ENCODE data around the gene USP25. TPM values are rescaled to one million over a fixed set of nuclear protein-coding genes. Genes with fewer than 3 reads are reported as not detected.

The USP25 gene
- total and polyA plus RNA-seq, 2 experiments from 2014 or later, result 11.8 to 49.2 TPM

- no peak for TF ChIP-seq ZNF114 (CRISPR knock-in tag; IDR thresholded peaks at IDR 0.05)
- TF ChIP-seq NANOG (IDR thresholded peaks at IDR 0.05; ENCODE audit: borderline replicate concordance), result no peak
- no peak for TF ChIP-seq JUNB (IDR thresholded peaks at IDR 0.05; ENCODE audit: unreplicated experiment)
- TF ChIP-seq, protein P1, sequence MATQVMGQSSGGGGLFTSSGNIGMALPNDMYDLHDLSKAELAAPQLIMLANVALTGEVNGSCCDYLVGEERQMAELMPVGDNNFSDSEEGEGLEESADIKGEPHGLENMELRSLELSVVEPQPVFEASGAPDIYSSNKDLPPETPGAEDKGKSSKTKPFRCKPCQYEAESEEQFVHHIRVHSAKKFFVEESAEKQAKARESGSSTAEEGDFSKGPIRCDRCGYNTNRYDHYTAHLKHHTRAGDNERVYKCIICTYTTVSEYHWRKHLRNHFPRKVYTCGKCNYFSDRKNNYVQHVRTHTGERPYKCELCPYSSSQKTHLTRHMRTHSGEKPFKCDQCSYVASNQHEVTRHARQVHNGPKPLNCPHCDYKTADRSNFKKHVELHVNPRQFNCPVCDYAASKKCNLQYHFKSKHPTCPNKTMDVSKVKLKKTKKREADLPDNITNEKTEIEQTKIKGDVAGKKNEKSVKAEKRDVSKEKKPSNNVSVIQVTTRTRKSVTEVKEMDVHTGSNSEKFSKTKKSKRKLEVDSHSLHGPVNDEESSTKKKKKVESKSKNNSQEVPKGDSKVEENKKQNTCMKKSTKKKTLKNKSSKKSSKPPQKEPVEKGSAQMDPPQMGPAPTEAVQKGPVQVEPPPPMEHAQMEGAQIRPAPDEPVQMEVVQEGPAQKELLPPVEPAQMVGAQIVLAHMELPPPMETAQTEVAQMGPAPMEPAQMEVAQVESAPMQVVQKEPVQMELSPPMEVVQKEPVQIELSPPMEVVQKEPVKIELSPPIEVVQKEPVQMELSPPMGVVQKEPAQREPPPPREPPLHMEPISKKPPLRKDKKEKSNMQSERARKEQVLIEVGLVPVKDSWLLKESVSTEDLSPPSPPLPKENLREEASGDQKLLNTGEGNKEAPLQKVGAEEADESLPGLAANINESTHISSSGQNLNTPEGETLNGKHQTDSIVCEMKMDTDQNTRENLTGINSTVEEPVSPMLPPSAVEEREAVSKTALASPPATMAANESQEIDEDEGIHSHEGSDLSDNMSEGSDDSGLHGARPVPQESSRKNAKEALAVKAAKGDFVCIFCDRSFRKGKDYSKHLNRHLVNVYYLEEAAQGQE (IDR thresholded peaks at IDR 0.05; ENCODE audit: unreplicated experiment), result no peak
- TF ChIP-seq ZNF331 (CRISPR knock-in tag; IDR thresholded peaks at IDR 0.05; ENCODE audit: low read depth), result no peak
- TF ChIP-seq POLR2AphosphoS5 (IDR thresholded peaks at IDR 0.05; ENCODE audit: low read depth), result no peak
- no peak for TF ChIP-seq EZH2 (IDR thresholded peaks at IDR 0.05; ENCODE audit: low read depth, unreplicated experiment)
- TF ChIP-seq ETS1 (IDR thresholded peaks at IDR 0.05), result no peak
- no peak for TF ChIP-seq EZH2phosphoT487 (IDR thresholded peaks at IDR 0.05; ENCODE audit: unreplicated experiment)
- no peak for TF ChIP-seq CREB1 (CRISPR knock-in tag; IDR thresholded peaks at IDR 0.05; ENCODE audit: low read depth)
- TF ChIP-seq, protein P2, sequence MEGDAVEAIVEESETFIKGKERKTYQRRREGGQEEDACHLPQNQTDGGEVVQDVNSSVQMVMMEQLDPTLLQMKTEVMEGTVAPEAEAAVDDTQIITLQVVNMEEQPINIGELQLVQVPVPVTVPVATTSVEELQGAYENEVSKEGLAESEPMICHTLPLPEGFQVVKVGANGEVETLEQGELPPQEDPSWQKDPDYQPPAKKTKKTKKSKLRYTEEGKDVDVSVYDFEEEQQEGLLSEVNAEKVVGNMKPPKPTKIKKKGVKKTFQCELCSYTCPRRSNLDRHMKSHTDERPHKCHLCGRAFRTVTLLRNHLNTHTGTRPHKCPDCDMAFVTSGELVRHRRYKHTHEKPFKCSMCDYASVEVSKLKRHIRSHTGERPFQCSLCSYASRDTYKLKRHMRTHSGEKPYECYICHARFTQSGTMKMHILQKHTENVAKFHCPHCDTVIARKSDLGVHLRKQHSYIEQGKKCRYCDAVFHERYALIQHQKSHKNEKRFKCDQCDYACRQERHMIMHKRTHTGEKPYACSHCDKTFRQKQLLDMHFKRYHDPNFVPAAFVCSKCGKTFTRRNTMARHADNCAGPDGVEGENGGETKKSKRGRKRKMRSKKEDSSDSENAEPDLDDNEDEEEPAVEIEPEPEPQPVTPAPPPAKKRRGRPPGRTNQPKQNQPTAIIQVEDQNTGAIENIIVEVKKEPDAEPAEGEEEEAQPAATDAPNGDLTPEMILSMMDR (conservative IDR thresholded peaks at IDR 0.05; ENCODE audit: low read depth in 2 of 2), result no peak
- TF ChIP-seq, protein P3, sequence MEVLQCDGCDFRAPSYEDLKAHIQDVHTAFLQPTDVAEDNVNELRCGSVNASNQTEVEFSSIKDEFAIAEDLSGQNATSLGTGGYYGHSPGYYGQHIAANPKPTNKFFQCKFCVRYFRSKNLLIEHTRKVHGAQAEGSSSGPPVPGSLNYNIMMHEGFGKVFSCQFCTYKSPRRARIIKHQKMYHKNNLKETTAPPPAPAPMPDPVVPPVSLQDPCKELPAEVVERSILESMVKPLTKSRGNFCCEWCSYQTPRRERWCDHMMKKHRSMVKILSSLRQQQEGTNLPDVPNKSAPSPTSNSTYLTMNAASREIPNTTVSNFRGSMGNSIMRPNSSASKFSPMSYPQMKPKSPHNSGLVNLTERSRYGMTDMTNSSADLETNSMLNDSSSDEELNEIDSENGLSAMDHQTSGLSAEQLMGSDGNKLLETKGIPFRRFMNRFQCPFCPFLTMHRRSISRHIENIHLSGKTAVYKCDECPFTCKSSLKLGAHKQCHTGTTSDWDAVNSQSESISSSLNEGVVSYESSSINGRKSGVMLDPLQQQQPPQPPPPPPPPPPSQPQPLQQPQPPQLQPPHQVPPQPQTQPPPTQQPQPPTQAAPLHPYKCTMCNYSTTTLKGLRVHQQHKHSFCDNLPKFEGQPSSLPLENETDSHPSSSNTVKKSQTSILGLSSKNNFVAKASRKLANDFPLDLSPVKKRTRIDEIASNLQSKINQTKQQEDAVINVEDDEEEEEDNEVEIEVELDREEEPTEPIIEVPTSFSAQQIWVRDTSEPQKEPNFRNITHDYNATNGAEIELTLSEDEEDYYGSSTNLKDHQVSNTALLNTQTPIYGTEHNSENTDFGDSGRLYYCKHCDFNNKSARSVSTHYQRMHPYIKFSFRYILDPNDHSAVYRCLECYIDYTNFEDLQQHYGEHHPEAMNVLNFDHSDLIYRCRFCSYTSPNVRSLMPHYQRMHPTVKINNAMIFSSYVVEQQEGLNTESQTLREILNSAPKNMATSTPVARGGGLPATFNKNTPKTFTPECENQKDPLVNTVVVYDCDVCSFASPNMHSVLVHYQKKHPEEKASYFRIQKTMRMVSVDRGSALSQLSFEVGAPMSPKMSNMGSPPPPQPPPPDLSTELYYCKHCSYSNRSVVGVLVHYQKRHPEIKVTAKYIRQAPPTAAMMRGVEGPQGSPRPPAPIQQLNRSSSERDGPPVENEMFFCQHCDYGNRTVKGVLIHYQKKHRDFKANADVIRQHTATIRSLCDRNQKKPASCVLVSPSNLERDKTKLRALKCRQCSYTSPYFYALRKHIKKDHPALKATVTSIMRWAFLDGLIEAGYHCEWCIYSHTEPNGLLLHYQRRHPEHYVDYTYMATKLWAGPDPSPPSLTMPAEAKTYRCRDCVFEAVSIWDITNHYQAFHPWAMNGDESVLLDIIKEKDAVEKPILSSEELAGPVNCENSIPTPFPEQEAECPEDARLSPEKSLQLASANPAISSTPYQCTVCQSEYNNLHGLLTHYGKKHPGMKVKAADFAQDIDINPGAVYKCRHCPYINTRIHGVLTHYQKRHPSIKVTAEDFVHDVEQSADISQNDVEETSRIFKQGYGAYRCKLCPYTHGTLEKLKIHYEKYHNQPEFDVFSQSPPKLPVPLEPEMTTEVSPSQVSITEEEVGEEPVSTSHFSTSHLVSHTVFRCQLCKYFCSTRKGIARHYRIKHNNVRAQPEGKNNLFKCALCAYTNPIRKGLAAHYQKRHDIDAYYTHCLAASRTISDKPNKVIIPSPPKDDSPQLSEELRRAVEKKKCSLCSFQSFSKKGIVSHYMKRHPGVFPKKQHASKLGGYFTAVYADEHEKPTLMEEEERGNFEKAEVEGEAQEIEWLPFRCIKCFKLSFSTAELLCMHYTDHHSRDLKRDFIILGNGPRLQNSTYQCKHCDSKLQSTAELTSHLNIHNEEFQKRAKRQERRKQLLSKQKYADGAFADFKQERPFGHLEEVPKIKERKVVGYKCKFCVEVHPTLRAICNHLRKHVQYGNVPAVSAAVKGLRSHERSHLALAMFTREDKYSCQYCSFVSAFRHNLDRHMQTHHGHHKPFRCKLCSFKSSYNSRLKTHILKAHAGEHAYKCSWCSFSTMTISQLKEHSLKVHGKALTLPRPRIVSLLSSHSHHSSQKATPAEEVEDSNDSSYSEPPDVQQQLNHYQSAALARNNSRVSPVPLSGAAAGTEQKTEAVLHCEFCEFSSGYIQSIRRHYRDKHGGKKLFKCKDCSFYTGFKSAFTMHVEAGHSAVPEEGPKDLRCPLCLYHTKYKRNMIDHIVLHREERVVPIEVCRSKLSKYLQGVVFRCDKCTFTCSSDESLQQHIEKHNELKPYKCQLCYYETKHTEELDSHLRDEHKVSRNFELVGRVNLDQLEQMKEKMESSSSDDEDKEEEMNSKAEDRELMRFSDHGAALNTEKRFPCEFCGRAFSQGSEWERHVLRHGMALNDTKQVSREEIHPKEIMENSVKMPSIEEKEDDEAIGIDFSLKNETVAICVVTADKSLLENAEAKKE (CRISPR knock-in tag; IDR thresholded peaks at IDR 0.05), result no peak
- TF ChIP-seq STAT1 (IDR thresholded peaks at IDR 0.05; ENCODE audit: unreplicated experiment), result no peak
- H3K4me1 ChIP-seq (ENCODE audit: insufficient read depth), result no peaks in the 10 kb centered on the region
- 0 out of 2 replicates have a peak, but pooled peaks cover 6% of the 10 kb centered on the region for H3K79me2 ChIP-seq (replicated peaks; ENCODE audit: insufficient read depth)
- H4K20me1 ChIP-seq (replicated peaks; ENCODE audit: insufficient read depth), result no peaks in the 10 kb centered on the region; the same call in 1 of the 2 replicates
- no peaks in the 10 kb centered on the region for H3K27me3 ChIP-seq (ENCODE audit: insufficient read depth)
- H3F3A ChIP-seq (replicated peaks; ENCODE audit: low read depth), result no peaks in the 10 kb centered on the region
- ATAC-seq (no peak), DNase-seq (ENCODE audit: low spot score) (no peak)
- H3K4me2 ChIP-seq, result no peak overlapping the region
- H3K27me3 Mint-ChIP-seq (ENCODE audit: insufficient read depth, low read depth, poor library complexity), result peaks cover 2% of the 10 kb centered on the region
- H3K27ac ChIP-seq (ENCODE audit: low read depth), result no peak overlapping the region
- no peaks in the 10 kb centered on the region for H3K9me3 Mint-ChIP-seq
- no peaks in the 10 kb centered on the region; the same call in 1 of the 2 replicates for H3K36me3 ChIP-seq (ENCODE audit: insufficient read depth)
- H3K4me1 Mint-ChIP-seq, result peaks cover 5% of the 10 kb centered on the region; the same call in 2 of the 3 replicates
- no peak overlapping the region for H3K4me3 Mint-ChIP-seq
- H3K4me3 ChIP-seq, result no peak overlapping the region
- H3K9me2 ChIP-seq (ENCODE audit: insufficient read depth), result no peaks in the 10 kb centered on the region
- peaks cover 25% of the 10 kb centered on the region; the same call in 2 of the 3 replicates for H3K36me3 Mint-ChIP-seq (ENCODE audit: low read depth)
- no peak overlapping the region for H2AFZ ChIP-seq
- no peak overlapping the region for H3K27ac Mint-ChIP-seq
These were observed 97.3 kb downstream of the USP25 start for GRCh38 chr21:15826908-15827601.

Measured in GM23338 (cell line).